Neural progenitor cell (in vitro differentiated cells): ENCODE data around the gene TGFBR3. TPM values are rescaled to one million over a fixed set of nuclear protein-coding genes. Genes with fewer than 3 reads are reported as not detected.

ENCODE experiments used
- DNase-seq: peaks from one replicate; pipeline ENCODE4 v3.0.0-alpha.2; 2016; ENCODE audit warnings: low spot score
- H2AFZ ChIP-seq: fragments of 200-600 bp; sonication (generic); replicated peaks from 2 replicates; pipeline ENCODE4 v1.6.1; 2016; ENCODE audit warnings: antibody characterized with exemption
- H3F3A ChIP-seq: fragments of 200-600 bp; sonication (generic); 2 replicates; pipeline ENCODE4 v1.6.1; 2016; ENCODE audit warnings: antibody characterized with exemption, low read depth
- H3K27ac ChIP-seq: fragments of 200-600 bp; sonication (generic); 2 replicates; pipeline ENCODE4 v1.5.1; 2016; ENCODE audit warnings: mild to moderate bottlenecking
- H3K27me3 ChIP-seq: fragments of 200-600 bp; sonication (generic); 2 replicates; pipeline ENCODE4 v1.6.1; 2016; ENCODE audit warnings: mild to moderate bottlenecking, moderate library complexity
- H3K36me3 ChIP-seq: fragments of 200-600 bp; sonication (generic); 2 replicates; pipeline ENCODE4 v1.5.1; 2016
- H3K4me1 ChIP-seq: fragments of 200-600 bp; sonication (generic); 2 replicates; pipeline ENCODE4 v1.6.1; 2016; ENCODE audit warnings: mixed run types
- H3K4me2 ChIP-seq: fragments of 200-600 bp; sonication (generic); 2 replicates; pipeline ENCODE4 v1.6.1; 2016
- H3K4me3 ChIP-seq: fragments of 200-600 bp; sonication (generic); 2 replicates; pipeline ENCODE4 v1.5.1; 2016
- H3K79me2 ChIP-seq: fragments of 200-600 bp; sonication (generic); 2 replicates; pipeline ENCODE4 v1.6.1; 2016; ENCODE audit warnings: low read depth
- H3K9ac ChIP-seq: fragments of 200-600 bp; sonication (generic); 2 replicates; pipeline ENCODE4 v1.6.1; 2016
- H3K9me3 ChIP-seq: fragments of 200-600 bp; sonication (generic); 2 replicates; pipeline ENCODE4 v1.5.1; 2016; ENCODE audit warnings: low read depth
- H4K20me1 ChIP-seq: fragments of 200-600 bp; sonication (generic); 2 replicates; pipeline ENCODE4 v1.6.1; 2016; ENCODE audit warnings: low read depth
- H3K27ac Mint-ChIP-seq: 3 replicates; pipeline ENCODE4 v1.8.0; 2021; ENCODE audit warnings: mixed read lengths
- H3K27me3 Mint-ChIP-seq: 2 replicates; pipeline ENCODE4 v1.8.0; 2022; ENCODE audit warnings: low read depth, mild to moderate bottlenecking, inconsistent platforms, moderate library complexity, mixed read lengths; ENCODE audit not compliant: insufficient read depth
- H3K36me3 Mint-ChIP-seq: 3 replicates; pipeline ENCODE4 v1.8.0; 2021; ENCODE audit warnings: mixed read lengths
- H3K4me1 Mint-ChIP-seq: 3 replicates; pipeline ENCODE4 v1.8.0; 2021; ENCODE audit warnings: mixed read lengths
- H3K4me3 Mint-ChIP-seq: 3 replicates; pipeline ENCODE4 v1.8.0; 2021; ENCODE audit warnings: mild to moderate bottlenecking, moderate library complexity, mixed read lengths
- H3K9me3 Mint-ChIP-seq: 3 replicates; pipeline ENCODE4 v1.8.0; 2020; ENCODE audit warnings: mixed read lengths
- EZH2 ChIP-seq: fragments of 200-600 bp; sonication (generic); IDR thresholded peaks from 2 replicates; pipeline ENCODE4 v1.6.1; 2017; ENCODE audit warnings: antibody characterized with exemption, mild to moderate bottlenecking, moderate library complexity
- EZH2phosphoT487 ChIP-seq: fragments of 200-600 bp; sonication (generic); IDR thresholded peaks from 2 replicates; pipeline ENCODE4 v1.6.1; 2017; ENCODE audit warnings: antibody characterized with exemption
- total RNA-seq: library from RNA; depleted of rRNA; stranded (reverse); fragments of >200 nt; gene quantifications from 2 replicates; pipeline ENCODE4 v1.2.3, GENCODE V29; 2015; ENCODE audit warnings: low replicate concordance
- TF ChIP-seq, protein P1 (sequence below): fragments of 200-600 bp; sonication (generic); IDR thresholded peaks from 2 replicates; pipeline ENCODE4 v1.5.1; 2017; ENCODE audit warnings: antibody characterized with exemption, mild to moderate bottlenecking

TGFBR3 gene
- total RNA-seq, 1 donor from 2014 or later: 11.8 TPM

DNA sequence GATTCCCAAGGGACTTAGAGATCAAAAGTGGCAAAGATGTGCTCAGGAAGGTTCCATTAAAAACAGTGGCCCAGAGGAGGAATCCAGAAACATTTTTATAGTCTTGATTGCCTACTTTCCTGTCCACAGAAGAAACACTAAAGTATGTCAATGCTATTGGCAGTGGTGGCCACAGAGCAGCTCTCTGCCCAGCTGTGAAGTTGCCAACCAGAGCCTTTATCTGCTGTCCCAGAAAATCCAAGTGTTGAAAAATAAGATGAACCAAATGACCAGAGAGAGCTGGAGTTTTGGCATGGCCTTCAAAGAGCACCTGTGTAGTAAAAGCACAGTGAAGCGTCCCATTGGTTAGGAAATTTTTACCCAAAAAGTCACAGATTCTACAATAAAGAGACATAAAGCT lies 181.2 kb downstream of the TGFBR3 start:
- H3K9me3 ChIP-seq: no peaks in the 10 kb centered on the region
- H3K79me2 ChIP-seq: no peaks in the 10 kb centered on the region
- no peak for DNase-seq
- H3K4me2 ChIP-seq: no peak overlapping the region
- no peak overlapping the region for H2AFZ ChIP-seq
- H3K4me3 ChIP-seq: no peak overlapping the region
- Mint-ChIP-seq H3K27ac (no peak overlapping the region), H3K4me1 (peaks cover 3% of the 10 kb centered on the region), H3K4me3 (no peak overlapping the region), H3K27me3 (peaks cover 4% of the 10 kb centered on the region), H3K36me3 (peaks cover 8% of the 10 kb centered on the region), H3K9me3 (peaks cover 3% of the 10 kb centered on the region)
- no peaks in the 10 kb centered on the region for H3K27me3 ChIP-seq
- H3K36me3 ChIP-seq: no peaks in the 10 kb centered on the region
- no peak overlapping the region for H3K27ac ChIP-seq
- H4K20me1 ChIP-seq: no peaks in the 10 kb centered on the region
- H3K4me1 ChIP-seq: peaks cover 8% of the 10 kb centered on the region
- H3F3A ChIP-seq: no peaks in the 10 kb centered on the region
- H3K9ac ChIP-seq: no peak overlapping the region
- TF ChIP-seq EZH2phosphoT487 (no peak), EZH2 (no peak)
- TF ChIP-seq, protein P1, sequence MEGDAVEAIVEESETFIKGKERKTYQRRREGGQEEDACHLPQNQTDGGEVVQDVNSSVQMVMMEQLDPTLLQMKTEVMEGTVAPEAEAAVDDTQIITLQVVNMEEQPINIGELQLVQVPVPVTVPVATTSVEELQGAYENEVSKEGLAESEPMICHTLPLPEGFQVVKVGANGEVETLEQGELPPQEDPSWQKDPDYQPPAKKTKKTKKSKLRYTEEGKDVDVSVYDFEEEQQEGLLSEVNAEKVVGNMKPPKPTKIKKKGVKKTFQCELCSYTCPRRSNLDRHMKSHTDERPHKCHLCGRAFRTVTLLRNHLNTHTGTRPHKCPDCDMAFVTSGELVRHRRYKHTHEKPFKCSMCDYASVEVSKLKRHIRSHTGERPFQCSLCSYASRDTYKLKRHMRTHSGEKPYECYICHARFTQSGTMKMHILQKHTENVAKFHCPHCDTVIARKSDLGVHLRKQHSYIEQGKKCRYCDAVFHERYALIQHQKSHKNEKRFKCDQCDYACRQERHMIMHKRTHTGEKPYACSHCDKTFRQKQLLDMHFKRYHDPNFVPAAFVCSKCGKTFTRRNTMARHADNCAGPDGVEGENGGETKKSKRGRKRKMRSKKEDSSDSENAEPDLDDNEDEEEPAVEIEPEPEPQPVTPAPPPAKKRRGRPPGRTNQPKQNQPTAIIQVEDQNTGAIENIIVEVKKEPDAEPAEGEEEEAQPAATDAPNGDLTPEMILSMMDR: no peak

DNA sequence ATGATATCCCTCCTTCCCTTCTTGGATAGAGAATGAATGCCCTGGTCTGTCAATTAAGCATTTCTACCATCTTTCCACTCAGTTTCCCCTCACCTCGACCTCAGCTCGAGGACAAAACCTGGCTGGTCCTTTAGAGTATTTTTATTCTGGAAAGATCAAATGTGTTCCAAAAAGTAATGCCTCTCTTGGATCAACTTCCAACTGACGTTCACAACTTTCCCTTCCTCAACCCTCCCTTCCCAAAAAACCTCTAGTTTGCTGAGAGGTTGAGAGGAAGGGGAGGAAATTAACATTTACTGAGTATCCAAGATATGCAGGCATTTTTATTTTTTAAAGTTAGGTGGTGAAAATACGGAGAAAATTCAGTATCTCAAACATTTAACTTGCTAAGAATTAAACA lies 182.9 kb downstream of the TGFBR3 start:
- Mint-ChIP-seq H3K4me3 (no peak overlapping the region), H3K9me3 (peaks cover 3% of the 10 kb centered on the region), H3K27ac (no peak overlapping the region)

DNA sequence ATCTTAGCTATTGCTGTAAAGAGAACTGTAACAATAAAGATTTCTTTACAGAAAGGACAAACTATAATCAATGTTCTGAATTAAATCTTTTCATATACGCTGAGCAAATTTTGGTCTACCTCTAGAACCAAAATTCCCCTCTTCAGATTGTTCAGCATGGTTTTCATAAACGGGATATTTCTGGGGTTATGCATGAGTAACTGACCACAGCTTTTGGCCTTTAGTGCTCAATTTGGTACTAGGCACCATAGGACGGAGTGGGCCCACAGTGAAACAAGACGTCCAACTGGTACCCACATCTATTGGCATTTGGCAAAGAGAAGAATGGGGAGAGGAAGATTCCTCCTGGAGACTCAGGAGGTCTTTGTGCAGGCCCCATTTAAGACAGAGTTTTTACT lies 184.5 kb downstream of the TGFBR3 start:
- H3K36me3 Mint-ChIP-seq: peaks cover 6% of the 10 kb centered on the region
- Histone ChIP-seq H3K79me2 (no peaks in the 10 kb centered on the region), H3K4me2 (no peak overlapping the region), H3F3A (no peaks in the 10 kb centered on the region), H4K20me1 (no peaks in the 10 kb centered on the region), H3K9me3 (no peaks in the 10 kb centered on the region), H3K4me1 (peaks cover 13% of the 10 kb centered on the region), H3K27me3 (no peaks in the 10 kb centered on the region), H3K4me3 (no peak overlapping the region), H3K36me3 (no peaks in the 10 kb centered on the region), H2AFZ (no peak overlapping the region), H3K9ac (no peak overlapping the region), H3K27ac (no peak overlapping the region)
- H3K27ac Mint-ChIP-seq: no peak overlapping the region
- peaks cover 2% of the 10 kb centered on the region for H3K27me3 Mint-ChIP-seq
- H3K9me3 Mint-ChIP-seq: peaks cover 3% of the 10 kb centered on the region
- TF ChIP-seq EZH2 (no peak), EZH2phosphoT487 (no peak)
- TF ChIP-seq, protein P1: no peak
- peaks cover 25% of the 10 kb centered on the region for H3K4me1 Mint-ChIP-seq
- no peak for DNase-seq
- H3K4me3 Mint-ChIP-seq: no peak overlapping the region

More for the DNA sequence above, 182.9 kb downstream of the TGFBR3 start:
- peaks cover 13% of the 10 kb centered on the region for H3K4me1 Mint-ChIP-seq
- DNase-seq: no peak
- TF ChIP-seq EZH2: no peak
- TF ChIP-seq, protein P1: no peak
- TF ChIP-seq EZH2phosphoT487: no peak
- no peaks in the 10 kb centered on the region for H3K36me3 ChIP-seq
- H3K36me3 Mint-ChIP-seq: peaks cover 8% of the 10 kb centered on the region
- H3K4me1 ChIP-seq: peaks cover 8% of the 10 kb centered on the region
- H3K27me3 Mint-ChIP-seq: peaks cover 2% of the 10 kb centered on the region
- H3K4me2 ChIP-seq: no peak overlapping the region
- H3K9me3 ChIP-seq: no peaks in the 10 kb centered on the region
- H3K27ac ChIP-seq: no peak overlapping the region
- H3K27me3 ChIP-seq: no peaks in the 10 kb centered on the region
- H3F3A ChIP-seq: no peaks in the 10 kb centered on the region
- H4K20me1 ChIP-seq: no peaks in the 10 kb centered on the region
- H3K79me2 ChIP-seq: no peaks in the 10 kb centered on the region
- H3K4me3 ChIP-seq: no peak overlapping the region
- H2AFZ ChIP-seq: no peak overlapping the region
- no peak overlapping the region for H3K9ac ChIP-seq
